Thoracic aorta (tissue), 2 donors: ENCODE data around the gene MAP4K1. TPM values are rescaled to one million over a fixed set of nuclear protein-coding genes. Genes with fewer than 3 reads are reported as not detected.

ENCODE experiments used
- ATAC-seq: fragments of 150-250 bp; one replicate; pipeline ENCODE4 v1.8.0; 2017; ENCODE audit warnings: low read depth; ENCODE audit not compliant: insufficient number of reproducible peaks, low FRiP score
- DNase-seq: peaks from one replicate; pipeline ENCODE4 v3.0.0-alpha.2; 2020; ENCODE audit warnings: low spot score
- H3K27ac ChIP-seq, 2 donors: fragments of 200-600 bp; sonication (generic); 1 replicate in 1 of 2; 2 replicates in 1 of 2; pipeline ENCODE4 v1.5.1; 2016; ENCODE audit warnings: mild to moderate bottlenecking in 2 of 2, moderate library complexity in 2 of 2
- H3K27me3 ChIP-seq: fragments of 200-600 bp; sonication (generic); replicated peaks from 2 replicates; pipeline ENCODE4 v1.6.0; 2016; ENCODE audit warnings: mild to moderate bottlenecking; ENCODE audit not compliant: insufficient read depth
- H3K36me3 ChIP-seq: fragments of 200-600 bp; sonication (generic); one replicate; pipeline ENCODE4 v1.5.1; 2016
- H3K4me1 ChIP-seq, 2 donors: fragments of 200-600 bp; sonication (generic); 1 replicate in 1 of 2; 2 replicates in 1 of 2; pipeline versions ENCODE4 v1.5.1 to v1.6.0; 2016; ENCODE audit warnings: low read depth in 2 of 2, mild to moderate bottlenecking in 1 of 2; ENCODE audit not compliant: control insufficient read depth in 1 of 2
- H3K4me3 ChIP-seq: fragments of 200-600 bp; sonication (generic); 2 replicates; pipeline ENCODE4 v1.5.1; 2016; ENCODE audit warnings: mild to moderate bottlenecking
- H3K9me3 ChIP-seq: fragments of 200-600 bp; sonication (generic); 2 replicates; pipeline ENCODE4 v1.5.1; 2016
- CTCF ChIP-seq: fragments of 200-600 bp; sonication (generic); IDR thresholded peaks from one replicate; pipeline ENCODE4 v1.5.1; 2019; ENCODE audit warnings: antibody characterized with exemption
- total RNA-seq, 2 donors: library from RNA; depleted of rRNA; stranded (reverse); fragments of >200 nt; gene quantifications; one replicate each; pipeline versions ENCODE4 v1.1.0 to v1.2.3, GENCODE V29; 2016

Gene MAP4K1
- total RNA-seq, 2 donors from 2014 or later = 4.6 to 33.7 TPM

GRCh38 chr19:38661136-38661535, 43.4 kb upstream of the MAP4K1 start:
- peaks cover 81 to 98% of the 10 kb centered on the region in 2 donors for H3K4me1 ChIP-seq
- no peaks in the 10 kb centered on the region for H3K9me3 ChIP-seq
- peak overlapping the region; percentile 99 to 100 for H3K27ac ChIP-seq
- H3K36me3 ChIP-seq = no peaks in the 10 kb centered on the region
- ATAC-seq (no peak), DNase-seq (no peak)
- no peak overlapping the region for H3K4me3 ChIP-seq
- no peak for TF ChIP-seq CTCF
- no peaks in the 10 kb centered on the region for H3K27me3 ChIP-seq

DNA sequence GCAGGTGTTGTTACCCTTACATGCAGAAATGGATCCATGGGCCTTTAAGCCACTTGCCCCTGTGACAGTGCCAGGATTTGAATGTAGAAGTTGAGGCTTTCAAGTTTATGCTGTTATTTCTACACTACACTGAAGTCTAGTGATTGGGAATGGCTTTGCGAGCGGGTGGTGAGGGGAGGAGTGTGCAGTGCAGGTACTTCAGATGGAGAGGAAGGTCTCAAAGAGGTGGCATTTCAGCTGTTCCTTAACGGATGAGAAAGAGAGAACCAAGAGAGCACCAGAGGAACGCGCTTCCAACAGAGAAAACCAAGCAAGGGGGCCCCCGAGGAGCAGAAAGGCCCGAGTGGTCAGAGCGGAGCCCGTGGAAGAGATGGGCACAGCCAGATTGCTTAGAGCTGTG, 43.0 kb upstream of the MAP4K1 start:
- no peak for TF ChIP-seq CTCF
- peak overlapping the region; percentile 99 to 100 for H3K27ac ChIP-seq
- DNase-seq = no peak

GRCh38 chr19:38658462-38659306, 40.9 kb upstream of the MAP4K1 start:
- H3K27ac ChIP-seq = peak overlapping the region; percentile 99 to 100
- no peaks in the 10 kb centered on the region for H3K36me3 ChIP-seq
- no peaks in the 10 kb centered on the region for H3K27me3 ChIP-seq
- peaks cover 82 to 98% of the 10 kb centered on the region in 2 donors for H3K4me1 ChIP-seq
- peak overlapping the region; percentile 60 for H3K4me3 ChIP-seq
- ATAC-seq (peak; percentile 56), DNase-seq (no peak)
- no peak for TF ChIP-seq CTCF
- no peaks in the 10 kb centered on the region for H3K9me3 ChIP-seq

More for the DNA sequence above, 43.0 kb upstream of the MAP4K1 start:
- no peaks in the 10 kb centered on the region for H3K27me3 ChIP-seq
- no peak overlapping the region for H3K4me3 ChIP-seq
- H3K36me3 ChIP-seq = no peaks in the 10 kb centered on the region
- no peaks in the 10 kb centered on the region for H3K9me3 ChIP-seq
- no peak for ATAC-seq
- H3K4me1 ChIP-seq = peaks cover 82 to 98% of the 10 kb centered on the region in 2 donors

- no peak for DNase-seq
- Histone ChIP-seq H3K4me3 (peak overlapping the region; percentile 26), H3K9me3 (no peaks in the 10 kb centered on the region), H3K4me1 (peaks cover 77 to 95% of the 10 kb centered on the region in 2 donors), H3K36me3 (no peaks in the 10 kb centered on the region), H3K27me3 (no peaks in the 10 kb centered on the region), H3K27ac (peak overlapping the region; percentile 99 to 100)
- ATAC-seq = no peak
- no peak for TF ChIP-seq CTCF
These were observed 40.0 kb upstream of the MAP4K1 start for GRCh38 chr19:38657633-38658222.

DNA sequence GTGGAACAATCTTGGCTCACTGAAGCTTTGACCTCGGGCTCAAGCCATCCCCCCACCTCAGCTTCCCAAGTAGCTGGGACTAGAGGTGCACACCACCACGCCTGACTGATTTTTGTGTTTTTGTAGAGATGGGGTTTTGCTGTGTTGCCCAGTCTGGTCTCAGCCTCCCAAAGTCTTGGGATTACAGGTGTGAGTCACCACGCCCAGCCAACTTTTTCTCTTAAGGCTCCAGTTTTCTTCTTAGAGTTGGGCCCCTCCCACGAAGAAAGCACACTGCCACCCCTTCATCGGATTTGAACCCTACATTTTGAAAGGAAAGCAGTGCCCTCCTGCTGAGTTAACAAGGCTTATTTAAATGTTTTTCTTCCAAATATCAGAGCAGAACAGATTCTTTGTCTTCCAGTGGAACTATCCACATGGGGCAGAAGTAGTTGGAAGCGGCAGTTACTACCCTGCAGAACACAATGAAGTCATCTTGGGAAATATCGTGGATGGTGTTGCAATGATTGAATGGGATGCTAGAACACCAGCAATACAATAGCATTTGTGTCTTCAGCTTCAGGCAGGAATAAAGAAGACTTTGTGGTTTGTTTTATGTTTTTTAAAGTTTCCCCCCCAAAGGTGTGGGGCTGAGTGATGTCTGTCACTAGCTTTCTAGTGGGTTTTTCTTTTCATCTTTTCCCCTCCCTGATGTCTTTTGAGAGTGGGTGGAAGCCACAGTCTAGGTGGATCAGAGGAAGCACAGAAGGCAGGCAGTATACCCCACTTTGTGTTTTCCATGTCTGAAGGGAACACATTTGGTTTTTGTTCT, 38.6 kb upstream of the MAP4K1 start:
- Histone ChIP-seq H3K4me1 (peaks cover 78 to 95% of the 10 kb centered on the region in 2 donors), H3K27me3 (no peaks in the 10 kb centered on the region), H3K9me3 (no peaks in the 10 kb centered on the region), H3K36me3 (no peaks in the 10 kb centered on the region), H3K27ac (peak overlapping the region; percentile 99 to 100), H3K4me3 (peak overlapping the region; percentile 96)
- no peak for ATAC-seq
- no peak for DNase-seq
- no peak for TF ChIP-seq CTCF
